ENCODE results near the gene DGKQ. TPM values are rescaled to one million over a fixed set of nuclear protein-coding genes. Genes with fewer than 3 reads are reported as not detected.

Gene DGKQ
- total and polyA plus RNA-seq, 4 experiments from 2014 or later = 1.9 to 29.6 (median 18.2) TPM

GRCh38 chr4:957581-958313, 15.6 kb downstream of the DGKQ start:
- ChIA-PET POLR2A (ENCODE audit: partially characterized antibody) (no interaction called here), CTCF (ENCODE audit: partially characterized antibody) (no interaction called here)
- Mint-ChIP-seq H3K4me3 (no peak overlapping the region), H3K9me3 (no peaks in the 10 kb centered on the region), H3K4me1 (peaks cover 0 to 2% (median 0%) of the 10 kb centered on the region in 4 donors), H3K27ac (peak overlapping the region in 1 of 7 donors; percentile 46), H3K27me3 (no peaks in the 10 kb centered on the region), H3K36me3 (peaks cover 8 to 19% of the 10 kb centered on the region in 2 donors)
- H3K27ac ChIP-seq (ENCODE audit: low read depth, low read length) = no peak overlapping the region
- H3K27me3 ChIP-seq (ENCODE audit: insufficient read depth, low read length) = no peaks in the 10 kb centered on the region
- DNase-seq = no peak
- no peaks in the 10 kb centered on the region for H3K36me3 ChIP-seq (ENCODE audit: insufficient read depth, low read length)
- H3K4me3 ChIP-seq (ENCODE audit: low read length in 2 of 2) = no peak overlapping the region
- no peaks in the 10 kb centered on the region for H3K9me3 ChIP-seq (ENCODE audit: control insufficient read depth in 1 of 2, low read length in 2 of 2)
- no peaks in the 10 kb centered on the region for H3K4me1 ChIP-seq (ENCODE audit: insufficient read depth, low read length)
- intact Hi-C loops (cut with micrococcal nuclease) = no loop called here

- Histone ChIP-seq H3K27ac (ENCODE audit: low read depth, low read length) (no peak overlapping the region), H3K4me1 (ENCODE audit: insufficient read depth, low read length) (no peaks in the 10 kb centered on the region), H3K27me3 (ENCODE audit: insufficient read depth, low read length) (no peaks in the 10 kb centered on the region), H3K9me3 (ENCODE audit: control insufficient read depth in 1 of 2, low read length in 2 of 2) (no peaks in the 10 kb centered on the region), H3K36me3 (ENCODE audit: insufficient read depth, low read length) (no peaks in the 10 kb centered on the region), H3K4me3 (ENCODE audit: low read length in 2 of 2) (no peak overlapping the region)
- H3K9me3 Mint-ChIP-seq = no peaks in the 10 kb centered on the region
- no peaks in the 10 kb centered on the region for H3K27me3 Mint-ChIP-seq
- POLR2A ChIA-PET (ENCODE audit: partially characterized antibody) = no interaction called here
- H3K4me3 Mint-ChIP-seq = no peak overlapping the region
- CTCF ChIA-PET (ENCODE audit: partially characterized antibody) = no interaction called here
- no peak for DNase-seq
- peaks cover 8 to 21% of the 10 kb centered on the region in 2 donors for H3K36me3 Mint-ChIP-seq
- no peak overlapping the region for H3K27ac Mint-ChIP-seq
- intact Hi-C loops (cut with micrococcal nuclease) = no loop called here
- H3K4me1 Mint-ChIP-seq = peaks cover 0 to 2% (median 0%) of the 10 kb centered on the region in 4 donors
These were observed 16.2 kb downstream of the DGKQ start for GRCh38 chr4:957231-957580.

- H3K36me3 Mint-ChIP-seq = peaks cover 8 to 21% of the 10 kb centered on the region in 2 donors
- intact Hi-C loops (cut with micrococcal nuclease) = no loop called here
These were observed 16.7 kb downstream of the DGKQ start for GRCh38 chr4:956531-957230.

GRCh38 chr4:955931-956381, 17.4 kb downstream of the DGKQ start:
- intact Hi-C loops (cut with micrococcal nuclease) = no loop called here
- ChIA-PET POLR2A (ENCODE audit: partially characterized antibody) (no interaction called here), CTCF (ENCODE audit: partially characterized antibody) (no interaction called here)
- Mint-ChIP-seq H3K4me3 (no peak overlapping the region), H3K9me3 (no peaks in the 10 kb centered on the region), H3K27me3 (no peaks in the 10 kb centered on the region), H3K36me3 (peaks cover 8 to 20% of the 10 kb centered on the region in 2 donors), H3K27ac (no peak overlapping the region), H3K4me1 (peaks cover 0 to 2% (median 0%) of the 10 kb centered on the region in 4 donors)
- H3K4me3 ChIP-seq (ENCODE audit: low read length in 2 of 2) = no peak overlapping the region
- no peak overlapping the region for H3K27ac ChIP-seq (ENCODE audit: low read depth, low read length)
- H3K4me1 ChIP-seq (ENCODE audit: insufficient read depth, low read length) = no peaks in the 10 kb centered on the region
- H3K27me3 ChIP-seq (ENCODE audit: insufficient read depth, low read length) = no peaks in the 10 kb centered on the region
- H3K9me3 ChIP-seq (ENCODE audit: control insufficient read depth in 1 of 2, low read length in 2 of 2) = no peaks in the 10 kb centered on the region
- DNase-seq = no peak
- no peaks in the 10 kb centered on the region for H3K36me3 ChIP-seq (ENCODE audit: insufficient read depth, low read length)

More at GRCh38 chr4:956531-957230, 16.7 kb downstream of the DGKQ start:
- DNase-seq = no peak
- CTCF ChIA-PET (ENCODE audit: partially characterized antibody) = no interaction called here
- no peaks in the 10 kb centered on the region for H3K4me1 ChIP-seq (ENCODE audit: insufficient read depth, low read length)
- POLR2A ChIA-PET (ENCODE audit: partially characterized antibody) = no interaction called here
- H3K27me3 Mint-ChIP-seq = no peaks in the 10 kb centered on the region
- no peak overlapping the region for H3K4me3 ChIP-seq (ENCODE audit: low read length in 2 of 2)
- peaks cover 0 to 2% (median 0%) of the 10 kb centered on the region in 4 donors for H3K4me1 Mint-ChIP-seq
- H3K27ac Mint-ChIP-seq = no peak overlapping the region
- no peaks in the 10 kb centered on the region for H3K36me3 ChIP-seq (ENCODE audit: insufficient read depth, low read length)
- no peaks in the 10 kb centered on the region for H3K9me3 Mint-ChIP-seq
- H3K27me3 ChIP-seq (ENCODE audit: insufficient read depth, low read length) = no peaks in the 10 kb centered on the region
- no peak overlapping the region for H3K27ac ChIP-seq (ENCODE audit: low read depth, low read length)
- no peak overlapping the region for H3K4me3 Mint-ChIP-seq
- no peaks in the 10 kb centered on the region for H3K9me3 ChIP-seq (ENCODE audit: control insufficient read depth in 1 of 2, low read length in 2 of 2)

GRCh38 chr4:955161-955921, 18.0 kb downstream of the DGKQ start:
- Mint-ChIP-seq H3K27ac (no peak overlapping the region), H3K9me3 (no peaks in the 10 kb centered on the region), H3K36me3 (peaks cover 8 to 20% of the 10 kb centered on the region in 2 donors), H3K27me3 (no peaks in the 10 kb centered on the region), H3K4me3 (no peak overlapping the region), H3K4me1 (peaks cover 0 to 2% (median 0%) of the 10 kb centered on the region in 4 donors)
- Histone ChIP-seq H3K27ac (ENCODE audit: low read depth, low read length) (no peak overlapping the region), H3K4me3 (ENCODE audit: low read length in 2 of 2) (no peak overlapping the region), H3K9me3 (ENCODE audit: control insufficient read depth in 1 of 2, low read length in 2 of 2) (no peaks in the 10 kb centered on the region), H3K36me3 (ENCODE audit: insufficient read depth, low read length) (no peaks in the 10 kb centered on the region), H3K27me3 (ENCODE audit: insufficient read depth, low read length) (no peaks in the 10 kb centered on the region), H3K4me1 (ENCODE audit: insufficient read depth, low read length) (no peaks in the 10 kb centered on the region)
- DNase-seq = no peak
- intact Hi-C loops (cut with micrococcal nuclease) = no loop called here
- CTCF ChIA-PET (ENCODE audit: partially characterized antibody) = no interaction called here
- POLR2A ChIA-PET (ENCODE audit: partially characterized antibody) = no interaction called here

- intact Hi-C loops (cut with micrococcal nuclease) = no loop called here
- H3K4me3 ChIP-seq (ENCODE audit: low read length in 2 of 2) = no peak overlapping the region
- no peaks in the 10 kb centered on the region for H3K9me3 ChIP-seq (ENCODE audit: control insufficient read depth in 1 of 2, low read length in 2 of 2)
- Mint-ChIP-seq H3K4me3 (no peak overlapping the region), H3K27me3 (no peaks in the 10 kb centered on the region), H3K4me1 (peaks cover 0 to 2% (median 0%) of the 10 kb centered on the region in 4 donors), H3K27ac (no peak overlapping the region), H3K36me3 (peaks cover 8 to 20% of the 10 kb centered on the region in 2 donors), H3K9me3 (no peaks in the 10 kb centered on the region)
- H3K36me3 ChIP-seq (ENCODE audit: insufficient read depth, low read length) = no peaks in the 10 kb centered on the region
- no peak for DNase-seq
- no peaks in the 10 kb centered on the region for H3K4me1 ChIP-seq (ENCODE audit: insufficient read depth, low read length)
- no peaks in the 10 kb centered on the region for H3K27me3 ChIP-seq (ENCODE audit: insufficient read depth, low read length)
- POLR2A ChIA-PET (ENCODE audit: partially characterized antibody) = no interaction called here
- CTCF ChIA-PET (ENCODE audit: partially characterized antibody) = no interaction called here
- no peak overlapping the region for H3K27ac ChIP-seq (ENCODE audit: low read depth, low read length)
These were observed 19.0 kb downstream of the DGKQ start for GRCh38 chr4:954211-955020.

- no peaks in the 10 kb centered on the region for H3K4me1 ChIP-seq (ENCODE audit: insufficient read depth, low read length)
- no peak for DNase-seq
- Mint-ChIP-seq H3K27me3 (no peaks in the 10 kb centered on the region), H3K4me3 (no peak overlapping the region), H3K36me3 (peaks cover 8 to 16% of the 10 kb centered on the region in 2 donors), H3K27ac (no peak overlapping the region), H3K4me1 (peaks cover 0 to 2% (median 0%) of the 10 kb centered on the region in 4 donors), H3K9me3 (no peaks in the 10 kb centered on the region)
- intact Hi-C loops (cut with micrococcal nuclease) = no loop called here
- ChIA-PET CTCF (ENCODE audit: partially characterized antibody) (no interaction called here), POLR2A (ENCODE audit: partially characterized antibody) (no interaction called here)
- H3K36me3 ChIP-seq (ENCODE audit: insufficient read depth, low read length) = no peaks in the 10 kb centered on the region
- no peak overlapping the region for H3K4me3 ChIP-seq (ENCODE audit: low read length in 2 of 2)
- H3K27me3 ChIP-seq (ENCODE audit: insufficient read depth, low read length) = no peaks in the 10 kb centered on the region
- H3K27ac ChIP-seq (ENCODE audit: low read depth, low read length) = no peak overlapping the region
- no peaks in the 10 kb centered on the region for H3K9me3 ChIP-seq (ENCODE audit: control insufficient read depth in 1 of 2, low read length in 2 of 2)
These were observed 19.8 kb downstream of the DGKQ start for GRCh38 chr4:953574-953915.
